H9 (cell line): ENCODE measurements around the gene TIMM10. TPM values are rescaled to one million over a fixed set of nuclear protein-coding genes. Genes with fewer than 3 reads are reported as not detected.

Experiments used
- DNase-seq: peaks from one replicate; pipeline ENCODE4 v3.0.0-alpha.2; 2017
- H2AFZ ChIP-seq: one replicate; pipeline ENCODE4 v1.6.1; 2013; ENCODE audit warnings: mild to moderate bottlenecking, low read length, control low read depth, moderate library complexity
- H2AK5ac ChIP-seq: 2 replicates; pipeline ENCODE4 v1.6.1; 2013; ENCODE audit warnings: low read length, control low read depth, mixed read lengths; ENCODE audit not compliant: insufficient read length
- H2BK120ac ChIP-seq: one replicate; pipeline ENCODE4 v1.6.1; 2013; ENCODE audit warnings: low read depth, mild to moderate bottlenecking, low read length, control low read depth, inconsistent platforms; ENCODE audit not compliant: poor library complexity, severe bottlenecking
- H2BK12ac ChIP-seq: 2 replicates; pipeline ENCODE4 v1.6.1; 2013; ENCODE audit warnings: low read length, control low read depth, mixed read lengths, low read depth; ENCODE audit not compliant: insufficient read length
- H2BK15ac ChIP-seq: 2 replicates; pipeline ENCODE4 v1.6.1; 2013; ENCODE audit warnings: low read depth, low read length, control low read depth
- H2BK20ac ChIP-seq: one replicate; pipeline ENCODE4 v1.6.1; 2013; ENCODE audit warnings: low read depth, mild to moderate bottlenecking, low read length, control low read depth, inconsistent platforms; ENCODE audit not compliant: poor library complexity, severe bottlenecking
- H2BK5ac ChIP-seq: 2 replicates; pipeline ENCODE4 v1.6.1; 2013; ENCODE audit warnings: low read length, control low read depth, mixed read lengths; ENCODE audit not compliant: insufficient read length
- H3K14ac ChIP-seq: 2 replicates; pipeline ENCODE4 v1.6.1; 2013; ENCODE audit warnings: low read length, control low read depth; ENCODE audit not compliant: insufficient read depth
- H3K18ac ChIP-seq: 2 replicates; pipeline ENCODE4 v1.6.1; 2013; ENCODE audit warnings: low read depth, mild to moderate bottlenecking, mixed read lengths, low read length, control low read depth; ENCODE audit not compliant: insufficient read length
- H3K23ac ChIP-seq: 2 replicates; pipeline ENCODE4 v1.6.1; 2013; ENCODE audit warnings: low read length, control low read depth, mixed read lengths, low read depth; ENCODE audit not compliant: insufficient read length
- H3K23me2 ChIP-seq: 2 replicates; pipeline ENCODE4 v1.6.1; 2013; ENCODE audit warnings: low read depth, mild to moderate bottlenecking, mixed read lengths, low read length, control low read depth; ENCODE audit not compliant: insufficient read length, poor library complexity, severe bottlenecking
- H3K27ac ChIP-seq: 2 replicates; pipeline ENCODE4 v1.5.1; 2013; ENCODE audit warnings: low read length, control low read depth, mixed read lengths, low read depth; ENCODE audit not compliant: insufficient read length
- H3K27me3 ChIP-seq: 2 replicates; pipeline ENCODE4 v1.6.1; 2013; ENCODE audit warnings: low read length, control low read depth, inconsistent platforms; ENCODE audit not compliant: insufficient read depth
- H3K4ac ChIP-seq: 2 replicates; pipeline ENCODE4 v1.6.1; 2013; ENCODE audit warnings: low read depth, mild to moderate bottlenecking, control low read depth, inconsistent platforms, low read length, moderate library complexity
- H3K4me1 ChIP-seq: 2 replicates; pipeline ENCODE4 v1.6.1; 2013; ENCODE audit warnings: low read length, control low read depth, inconsistent platforms; ENCODE audit not compliant: insufficient read depth
- H3K4me2 ChIP-seq: 2 replicates; pipeline ENCODE4 v1.6.1; 2013; ENCODE audit warnings: low read length, control low read depth, mixed read lengths; ENCODE audit not compliant: insufficient read length, insufficient read depth
- H3K56ac ChIP-seq: 2 replicates; pipeline ENCODE4 v1.6.1; 2013; ENCODE audit warnings: low read depth, mild to moderate bottlenecking, mixed read lengths, low read length, control low read depth; ENCODE audit not compliant: insufficient read length
- H3K79me1 ChIP-seq: 2 replicates; pipeline ENCODE4 v1.6.1; 2013; ENCODE audit warnings: low read depth, mild to moderate bottlenecking, moderate library complexity, low read length, control low read depth, inconsistent platforms; ENCODE audit not compliant: insufficient read depth, poor library complexity, severe bottlenecking
- H3K79me2 ChIP-seq: 2 replicates; pipeline ENCODE4 v1.6.1; 2013; ENCODE audit warnings: low read length, control low read depth, inconsistent platforms; ENCODE audit not compliant: insufficient read depth
- H3K9ac ChIP-seq: 2 replicates; pipeline ENCODE4 v1.6.1; 2013; ENCODE audit warnings: low read length, control low read depth, mixed read lengths; ENCODE audit not compliant: insufficient read length; ENCODE audit errors: extremely low read depth
- H3K9me3 ChIP-seq: one replicate; pipeline ENCODE4 v1.6.1; 2013; ENCODE audit warnings: low read depth, low read length, inconsistent platforms; ENCODE audit not compliant: control insufficient read depth
- H3T11ph ChIP-seq: one replicate; pipeline ENCODE4 v1.6.1; 2013; ENCODE audit warnings: mild to moderate bottlenecking, low read length, control low read depth, inconsistent platforms
- H4K20me1 ChIP-seq: one replicate; pipeline ENCODE4 v1.6.1; 2013; ENCODE audit not compliant: control insufficient read depth, insufficient read length, insufficient read depth
- H4K5ac ChIP-seq: 2 replicates; pipeline ENCODE4 v1.6.1; 2013; ENCODE audit warnings: low read depth, mild to moderate bottlenecking, mixed read lengths, low read length, control low read depth; ENCODE audit not compliant: insufficient read length
- H4K8ac ChIP-seq: replicated peaks from 2 replicates; pipeline ENCODE4 v1.6.1; 2013; ENCODE audit warnings: low read length, control low read depth, mixed read lengths, low read depth; ENCODE audit not compliant: insufficient read length
- H4K91ac ChIP-seq: 2 replicates; pipeline ENCODE4 v1.6.1; 2013; ENCODE audit warnings: low read depth, mild to moderate bottlenecking, moderate library complexity, mixed read lengths, low read length, control low read depth; ENCODE audit not compliant: insufficient read length
- H3K27ac Mint-ChIP-seq, 3 experiments: 2 replicates in 2 of 3; 3 replicates in 1 of 3; pipeline ENCODE4 v1.8.0; 2020 to 2021; ENCODE audit warnings: mixed read lengths in 3 of 3, mild to moderate bottlenecking in 1 of 3, moderate library complexity in 1 of 3
- H3K27me3 Mint-ChIP-seq: 2 replicates; pipeline ENCODE4 v1.8.0; 2021; ENCODE audit warnings: low read depth, mild to moderate bottlenecking, moderate library complexity, mixed read lengths
- H3K36me3 Mint-ChIP-seq, 3 experiments: 2 replicates in 2 of 3; 3 replicates in 1 of 3; pipeline ENCODE4 v1.8.0; 2020 to 2021; ENCODE audit warnings: low read depth in 3 of 3, mixed read lengths in 3 of 3; ENCODE audit not compliant: insufficient read depth in 1 of 3
- H3K4me1 Mint-ChIP-seq, 2 experiments: 2 replicates each; pipeline ENCODE4 v1.8.0; 2020; ENCODE audit warnings: mixed read lengths in 2 of 2
- H3K4me3 Mint-ChIP-seq, 2 experiments: 2 replicates in 1 of 2; 3 replicates in 1 of 2; pipeline ENCODE4 v1.8.0; 2020 to 2021; ENCODE audit warnings: mild to moderate bottlenecking in 2 of 2, mixed read lengths in 2 of 2, moderate library complexity in 1 of 2
- H3K9me3 Mint-ChIP-seq, 2 experiments: 2 replicates in 1 of 2; 3 replicates in 1 of 2; pipeline ENCODE4 v1.8.0; 2020; ENCODE audit warnings: mild to moderate bottlenecking in 2 of 2, mixed read lengths in 2 of 2, moderate library complexity in 1 of 2
- WGBS: extraction: QIAGEN DNeasy Blood & Tissue Kit; methylation state at CpG from one replicate; pipeline ENCODE4 v1.1.7; 2013; ENCODE audit warnings: missing lambda C conversion rate, low lambda C conversion rate, mixed read lengths; ENCODE audit not compliant: insufficient read length; ENCODE audit errors: extremely low coverage; 5-methylcytosine and 5-hydroxymethylcytosine counted together
- total RNA-seq: library from RNA; stranded (reverse); gene quantifications from 2 replicates; pipeline ENCODE4 v1.2.1, GENCODE V29; 2021
- TF ChIP-seq, protein P1 (sequence below): fragments of 200-600 bp; sonication (generic); conservative IDR thresholded peaks from 3 replicates; pipeline ENCODE4 v1.8.0; 2021; ENCODE audit warnings: antibody characterized with exemption, mild to moderate bottlenecking

Gene TIMM10
- total RNA-seq, 1 experiment from 2014 or later = 130 TPM

DNA sequence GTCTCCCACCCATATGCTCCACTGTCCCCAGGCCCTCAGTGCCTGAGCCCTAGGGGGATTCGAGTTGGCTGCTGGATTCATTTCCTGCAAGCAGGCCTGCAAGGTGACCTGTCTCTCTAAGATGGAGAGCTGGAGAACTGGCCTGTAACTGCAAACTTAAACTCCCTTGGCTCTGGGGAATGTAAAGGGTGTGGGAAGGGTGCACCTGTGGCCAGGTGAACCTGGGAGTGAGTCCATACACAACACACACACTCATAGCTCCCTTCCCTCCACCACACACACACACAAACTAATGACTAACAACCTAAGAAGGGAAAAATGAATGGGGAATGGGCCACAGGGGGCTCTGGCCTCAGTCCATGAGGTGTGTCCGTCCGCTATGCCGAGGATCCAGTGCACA is 21.4 kb upstream of the TIMM10 start:
- Histone ChIP-seq H2BK5ac (no peak overlapping the region), H3K14ac (no peak overlapping the region), H3K18ac (no peak overlapping the region), H3K27me3 (no peaks in the 10 kb centered on the region), H2BK15ac (no peak overlapping the region), H3K79me2 (no peaks in the 10 kb centered on the region), H3K4me1 (no peaks in the 10 kb centered on the region; the same call in 1 of the 2 replicates), H3T11ph (no peak overlapping the region), H4K91ac (no peak overlapping the region), H3K23me2 (no peaks in the 10 kb centered on the region), H4K5ac (no peak overlapping the region), H4K8ac (no peak overlapping the region), H2BK120ac (no peak overlapping the region), H3K27ac (no peak overlapping the region), H3K4ac (no peak overlapping the region), H2AFZ (no peak overlapping the region), H3K56ac (no peak overlapping the region), H3K79me1 (no peaks in the 10 kb centered on the region), H2AK5ac (no peak overlapping the region), H3K9ac (no peak overlapping the region), H4K20me1 (no peaks in the 10 kb centered on the region), H3K9me3 (no peaks in the 10 kb centered on the region), H3K23ac (no peak overlapping the region), H2BK20ac (no peak overlapping the region), H3K4me2 (no peak overlapping the region), H2BK12ac (no peak overlapping the region)
- H3K36me3 Mint-ChIP-seq = peaks cover 6 to 53% (median 35%) of the 10 kb centered on the region in 3 experiments; a peak in 6 of 7 replicates
- no peaks in the 10 kb centered on the region for H3K9me3 Mint-ChIP-seq
- no peak overlapping the region; a peak in 1 of 7 replicates for H3K27ac Mint-ChIP-seq
- no CpG with 5 or more reads among the region's 4 CpGs for WGBS
- H3K27me3 Mint-ChIP-seq = no peaks in the 10 kb centered on the region; the same call in 1 of the 2 replicates
- no peak overlapping the region for H3K4me3 Mint-ChIP-seq
- TF ChIP-seq, protein P1, sequence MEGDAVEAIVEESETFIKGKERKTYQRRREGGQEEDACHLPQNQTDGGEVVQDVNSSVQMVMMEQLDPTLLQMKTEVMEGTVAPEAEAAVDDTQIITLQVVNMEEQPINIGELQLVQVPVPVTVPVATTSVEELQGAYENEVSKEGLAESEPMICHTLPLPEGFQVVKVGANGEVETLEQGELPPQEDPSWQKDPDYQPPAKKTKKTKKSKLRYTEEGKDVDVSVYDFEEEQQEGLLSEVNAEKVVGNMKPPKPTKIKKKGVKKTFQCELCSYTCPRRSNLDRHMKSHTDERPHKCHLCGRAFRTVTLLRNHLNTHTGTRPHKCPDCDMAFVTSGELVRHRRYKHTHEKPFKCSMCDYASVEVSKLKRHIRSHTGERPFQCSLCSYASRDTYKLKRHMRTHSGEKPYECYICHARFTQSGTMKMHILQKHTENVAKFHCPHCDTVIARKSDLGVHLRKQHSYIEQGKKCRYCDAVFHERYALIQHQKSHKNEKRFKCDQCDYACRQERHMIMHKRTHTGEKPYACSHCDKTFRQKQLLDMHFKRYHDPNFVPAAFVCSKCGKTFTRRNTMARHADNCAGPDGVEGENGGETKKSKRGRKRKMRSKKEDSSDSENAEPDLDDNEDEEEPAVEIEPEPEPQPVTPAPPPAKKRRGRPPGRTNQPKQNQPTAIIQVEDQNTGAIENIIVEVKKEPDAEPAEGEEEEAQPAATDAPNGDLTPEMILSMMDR = no peak
- DNase-seq = no peak
- H3K4me1 Mint-ChIP-seq = peaks cover 13 to 17% of the 10 kb centered on the region in 2 experiments
